ENCODE measurements around the gene TXNIP.

Gene TXNIP

DNA sequence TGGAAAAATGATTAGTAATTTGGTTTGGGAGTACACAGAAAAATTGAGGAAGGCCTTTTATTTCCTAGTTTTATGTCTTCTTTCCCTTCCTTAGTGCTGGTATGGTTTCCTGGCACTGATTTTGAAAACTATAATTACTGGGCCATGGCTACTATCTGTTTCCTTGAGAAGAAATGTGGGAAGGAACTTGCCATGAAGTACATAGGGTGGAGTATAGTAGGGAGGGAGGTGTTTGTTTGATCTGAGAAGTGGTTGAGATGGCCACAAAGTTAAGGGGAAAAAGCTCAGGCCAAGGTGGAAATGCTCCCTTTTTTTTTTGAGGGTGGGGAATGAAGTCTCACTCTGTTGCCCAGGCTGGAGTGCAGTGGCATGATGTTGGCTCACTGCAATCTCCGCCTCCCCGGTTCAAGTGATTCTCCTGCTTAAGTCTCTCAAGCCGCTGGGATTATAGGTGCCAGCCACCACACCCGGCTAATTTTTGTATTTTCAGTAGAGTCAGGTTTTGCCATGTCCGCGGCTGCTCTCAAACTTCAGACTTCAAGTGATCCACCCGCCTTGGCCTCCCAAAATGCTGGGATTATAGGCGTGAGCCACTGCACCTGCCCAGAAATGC lies 13.9 kb upstream of the TXNIP start:
- no peak for DNase-seq

DNA sequence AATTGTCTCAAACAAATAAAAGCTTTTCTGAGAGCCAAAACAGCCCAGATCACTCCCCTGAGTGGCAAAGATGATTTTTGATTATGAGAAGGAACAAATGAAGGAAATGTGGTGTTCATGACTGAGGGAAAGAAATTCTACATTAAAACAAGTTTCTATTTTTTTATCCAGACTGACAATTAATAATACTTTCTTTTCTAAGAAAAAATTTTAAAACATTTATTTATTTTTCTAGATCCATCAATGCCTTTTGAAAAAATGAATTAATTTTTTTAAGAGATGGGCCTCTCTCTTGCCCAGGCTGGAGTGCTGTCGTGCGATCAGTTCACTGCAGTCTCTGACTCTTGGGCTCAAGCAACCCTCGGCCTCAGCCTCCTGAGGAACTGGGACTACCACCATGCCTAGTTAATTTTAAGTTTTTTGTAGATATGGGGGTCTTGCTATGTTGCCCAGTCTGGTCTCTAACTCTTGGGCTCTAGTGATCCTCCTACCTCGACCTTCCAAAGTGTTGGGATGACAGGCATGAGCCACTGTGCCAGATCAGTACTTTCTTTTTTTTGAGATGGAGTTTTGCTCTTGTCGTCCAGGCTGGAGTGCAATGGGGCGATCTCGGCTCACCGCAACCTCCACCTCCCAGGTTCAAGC lies 11.2 kb upstream of the TXNIP start:
- no peak for DNase-seq

DNA sequence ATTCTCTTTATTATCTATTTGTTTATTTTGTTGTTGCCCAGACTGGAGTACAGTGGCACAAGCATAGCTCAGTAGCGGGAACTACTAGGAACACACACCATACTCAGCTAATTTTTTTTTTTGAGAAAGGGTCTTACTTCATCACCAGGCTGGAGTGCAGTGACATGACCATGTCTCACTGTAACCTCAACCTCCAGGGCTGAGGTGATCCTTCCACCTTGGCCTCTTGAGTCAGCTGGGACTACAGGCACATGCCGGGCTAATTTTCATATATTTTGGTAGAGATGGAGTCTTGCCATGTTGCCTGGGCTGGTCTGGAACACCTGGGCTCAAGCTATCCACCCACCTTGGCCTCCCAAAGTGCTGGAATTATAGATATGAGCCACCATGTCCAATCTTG lies 5.3 kb upstream of the TXNIP start:
- DNase-seq, result no peak

DNA sequence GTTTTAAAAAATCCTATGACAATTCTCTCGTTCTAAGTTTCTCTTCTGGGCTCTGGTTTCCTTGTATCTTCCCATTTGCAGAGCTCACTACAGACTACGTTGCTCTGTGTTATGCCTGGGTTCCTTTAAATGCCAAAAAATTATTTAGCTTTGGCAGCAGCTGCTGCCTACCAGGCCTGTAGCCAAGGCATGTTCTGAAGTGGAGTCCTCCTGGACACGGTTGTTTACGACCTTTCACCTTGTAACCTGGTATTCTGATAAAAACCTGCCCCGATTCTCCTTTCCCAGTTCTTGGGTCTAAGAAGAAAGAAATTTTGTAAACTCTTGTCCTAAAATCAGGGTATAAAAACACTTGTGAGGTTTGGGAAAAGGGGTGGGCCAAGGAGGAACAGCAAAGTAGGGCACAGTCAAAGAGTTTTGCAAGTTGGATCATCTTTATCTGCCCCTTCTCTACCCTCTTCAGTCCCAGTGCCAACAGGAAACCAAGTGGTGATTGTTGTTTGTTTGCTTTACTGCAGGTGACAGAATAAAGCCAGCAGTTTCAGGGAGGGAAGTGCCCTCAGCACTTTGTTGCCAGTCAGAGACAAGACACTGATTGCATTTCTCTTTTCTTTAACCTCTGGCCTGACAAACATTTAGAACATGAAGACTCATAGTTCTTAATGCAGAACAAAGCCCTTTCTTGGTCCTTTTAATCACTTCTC lies 3.1 kb upstream of the TXNIP start:
- no peak for DNase-seq

DNA sequence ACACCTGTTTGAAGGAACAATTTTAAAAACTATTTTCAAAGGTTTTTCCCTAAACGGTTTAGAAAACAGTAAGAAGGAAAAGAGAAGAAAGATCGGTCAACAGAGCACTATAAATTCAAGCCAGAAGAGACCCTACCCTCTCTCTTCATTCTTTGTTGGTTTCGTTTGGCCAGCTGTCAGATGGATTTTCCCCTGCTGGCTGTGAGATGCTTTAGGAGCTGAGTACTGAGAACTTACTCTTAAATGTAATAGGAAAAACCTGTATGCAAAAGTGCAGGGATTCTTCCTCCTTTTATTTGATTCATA lies 1.3 kb upstream of the TXNIP start:
- no peak for DNase-seq

DNA sequence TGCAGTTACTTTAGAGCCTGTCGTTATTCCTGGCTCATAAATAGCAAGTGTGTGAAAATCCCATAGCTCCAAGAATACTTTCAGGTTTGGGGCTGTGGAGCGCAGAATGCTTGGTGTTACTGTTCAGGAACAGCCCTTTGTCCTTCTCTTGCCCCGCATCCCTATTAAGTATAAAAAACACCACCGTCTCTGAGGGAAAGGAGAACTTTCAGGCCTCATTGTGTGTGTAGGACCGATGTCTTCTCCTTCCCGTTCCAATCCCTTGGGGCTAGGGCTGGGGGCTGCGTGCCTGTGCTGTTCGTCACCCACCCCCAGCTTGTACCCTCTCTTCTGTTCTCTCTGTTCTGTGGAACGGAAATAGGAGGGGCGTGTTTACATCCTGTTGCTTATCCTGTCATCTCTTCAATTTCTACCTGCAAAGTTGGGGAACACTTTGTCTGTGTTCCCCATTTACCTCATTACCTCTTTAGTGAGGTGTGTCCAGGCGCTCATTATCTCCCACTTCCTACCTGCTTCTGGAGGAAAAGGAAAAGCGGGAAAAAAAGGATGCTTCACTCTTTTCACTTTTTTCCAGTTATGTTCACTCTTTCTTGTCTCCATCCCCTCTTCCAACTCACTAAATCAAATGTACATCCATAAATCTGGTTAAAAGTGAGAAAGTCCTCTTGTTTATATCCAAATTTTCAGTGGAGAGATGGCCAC lies 788 bp upstream of the TXNIP start:
- no peak for DNase-seq

DNA sequence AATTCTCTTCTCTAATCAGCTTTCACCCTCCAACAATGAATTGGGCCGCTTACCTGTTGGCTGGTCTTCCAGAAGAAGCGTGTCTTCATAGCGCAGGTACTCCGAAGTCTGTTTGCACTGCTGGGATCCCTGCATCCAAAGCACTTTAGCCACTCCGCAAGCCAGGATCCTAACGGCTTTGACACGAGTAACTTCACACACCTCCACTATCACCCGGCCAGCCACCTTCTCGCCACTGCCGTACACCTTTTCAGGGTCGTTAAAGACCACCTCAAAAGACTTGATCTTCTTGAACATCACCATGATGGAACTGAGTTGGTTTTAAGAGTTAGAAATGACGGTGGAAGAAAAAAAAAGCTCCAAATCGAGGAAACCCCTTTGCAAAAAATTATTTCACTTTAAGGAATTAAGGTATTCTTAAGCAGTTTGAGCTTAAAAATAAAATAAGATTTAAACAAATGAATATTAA lies 381 bp downstream of the TXNIP start:
- DNase-seq, result peak; percentile 77

DNA sequence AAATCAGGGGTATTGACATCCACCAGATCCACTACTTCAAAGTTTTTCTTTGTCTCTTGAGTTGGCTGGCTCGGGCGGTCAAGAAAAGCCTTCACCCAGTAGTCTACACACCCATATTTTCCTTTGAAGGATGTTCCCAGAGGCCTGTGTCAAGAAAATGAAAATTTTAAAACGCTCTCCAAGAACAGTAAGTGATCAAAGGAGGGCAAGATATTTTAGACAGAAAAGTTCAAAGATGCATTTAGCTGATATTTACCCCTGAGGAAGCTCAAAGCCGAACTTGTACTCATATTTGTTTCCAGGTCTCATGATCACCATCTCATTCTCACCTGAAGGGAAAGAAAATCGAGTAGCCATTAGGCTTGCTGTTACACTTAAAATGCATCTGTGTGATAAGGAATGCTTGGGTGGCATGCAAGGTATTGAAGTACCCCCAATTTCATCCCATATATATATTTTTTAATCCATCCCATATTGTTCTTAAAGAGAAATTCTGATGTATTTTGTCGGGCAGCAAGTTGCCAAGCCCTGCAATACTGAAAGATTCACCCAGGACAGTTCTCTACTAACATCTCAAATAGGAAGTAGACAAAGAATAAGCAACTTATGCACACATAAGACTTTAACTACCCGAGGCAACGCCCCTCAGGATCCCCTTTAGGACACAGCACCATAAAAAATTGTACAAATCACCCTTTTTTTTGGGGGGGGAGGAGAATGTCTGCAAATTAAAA lies 1.1 kb downstream of the TXNIP start:
- DNase-seq, result peak; percentile 52

DNA sequence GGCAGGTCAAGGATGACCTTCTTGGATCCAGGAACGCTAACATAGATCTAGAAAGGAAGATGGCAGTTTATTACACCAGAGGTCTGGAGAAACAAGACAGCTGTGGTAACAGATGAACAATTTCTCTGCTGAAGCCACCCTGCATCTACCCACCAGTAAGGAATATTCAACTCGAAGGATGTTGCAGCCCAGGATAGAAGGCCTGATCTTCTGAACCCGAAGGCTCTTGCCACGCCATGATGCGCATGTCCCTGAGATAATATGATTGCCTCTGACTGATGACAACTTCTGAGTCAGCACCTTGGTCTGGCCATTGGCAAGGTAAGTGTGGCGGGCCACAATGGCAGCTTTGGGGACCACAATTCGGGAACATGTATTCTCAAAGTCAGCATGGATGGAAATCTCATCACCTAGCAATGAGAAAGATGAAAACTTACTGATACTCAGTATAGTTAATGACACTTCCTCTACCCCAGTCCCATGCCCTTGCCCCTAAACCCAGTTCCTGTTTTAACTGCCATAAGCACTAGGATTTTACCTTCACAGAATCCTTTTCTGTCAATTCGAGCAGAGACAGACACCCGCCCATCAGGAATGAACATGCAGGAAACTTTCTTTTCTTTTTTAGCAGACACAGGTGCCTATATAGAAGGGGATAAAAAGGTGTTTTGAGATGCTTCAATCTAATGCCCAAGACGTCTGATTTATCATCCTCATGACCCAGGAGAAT lies 1.8 kb downstream of the TXNIP start:
- no peak for DNase-seq

DNA sequence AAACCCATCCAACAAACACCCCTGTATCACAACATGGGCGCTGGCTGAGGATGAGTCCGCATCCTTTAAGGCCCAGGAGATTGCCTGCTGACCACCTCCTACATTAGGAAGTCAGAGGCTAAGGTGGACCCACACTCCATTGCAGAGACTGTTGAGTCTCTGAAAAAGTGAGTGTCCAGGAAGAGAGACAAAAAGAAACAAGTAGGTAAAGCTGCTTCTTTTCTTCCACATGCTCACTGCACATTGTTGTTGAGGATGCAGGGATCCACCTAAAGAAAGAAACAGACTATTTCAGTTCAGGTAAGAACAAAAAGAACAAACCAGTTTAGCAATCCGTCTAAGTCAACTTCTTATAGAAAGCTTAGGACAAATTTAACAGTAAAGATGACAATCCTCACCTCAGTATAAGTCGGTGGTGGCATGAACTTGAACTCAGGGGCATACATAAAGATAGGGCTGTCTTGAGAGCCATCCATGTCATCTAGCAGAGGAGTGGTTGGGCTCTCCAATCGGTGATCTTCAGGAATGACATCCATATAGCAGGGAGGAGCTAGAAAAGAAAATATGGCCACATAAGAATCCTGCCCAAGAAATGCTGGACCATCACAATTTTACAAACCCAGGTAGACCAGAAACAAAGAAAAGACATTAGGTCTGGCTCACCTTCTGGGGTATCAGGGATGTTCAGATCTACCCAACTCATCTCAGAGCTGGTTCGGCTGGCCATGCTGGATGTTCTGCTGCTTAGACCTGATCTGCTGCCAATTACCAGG lies 2.6 kb downstream of the TXNIP start:
- no peak for DNase-seq

DNA sequence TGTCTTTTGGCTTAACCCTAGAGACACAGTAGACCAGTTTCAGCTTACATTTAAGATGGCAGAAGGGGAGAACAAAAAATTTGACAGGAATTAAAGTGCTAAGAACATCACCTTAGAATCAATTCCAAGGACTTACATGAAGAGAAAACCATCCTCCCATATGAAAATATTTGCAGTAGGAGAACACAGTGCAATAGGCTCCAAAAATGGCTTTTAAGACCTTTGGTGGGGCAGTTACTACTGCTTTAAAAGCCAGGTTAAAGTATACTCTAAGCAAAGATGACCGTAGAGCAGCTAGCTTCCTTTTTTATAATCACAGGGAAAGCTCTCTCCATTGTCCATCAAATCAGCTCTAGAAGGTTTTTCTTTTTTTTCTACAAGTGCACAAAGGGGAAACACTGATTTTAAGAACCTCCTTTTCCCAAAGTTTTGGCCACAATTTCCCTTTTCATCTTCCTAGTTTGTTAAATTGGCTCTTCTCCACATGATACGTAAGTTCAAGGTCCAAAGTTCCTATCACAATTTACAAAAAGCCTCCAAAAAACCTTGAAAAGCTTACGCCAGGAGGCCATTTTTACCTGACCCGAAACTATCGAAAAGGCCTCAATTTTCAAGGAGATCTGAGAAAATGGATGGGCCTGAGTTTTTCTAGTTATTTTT lies 3.3 kb downstream of the TXNIP start:
- no peak for DNase-seq

DNA sequence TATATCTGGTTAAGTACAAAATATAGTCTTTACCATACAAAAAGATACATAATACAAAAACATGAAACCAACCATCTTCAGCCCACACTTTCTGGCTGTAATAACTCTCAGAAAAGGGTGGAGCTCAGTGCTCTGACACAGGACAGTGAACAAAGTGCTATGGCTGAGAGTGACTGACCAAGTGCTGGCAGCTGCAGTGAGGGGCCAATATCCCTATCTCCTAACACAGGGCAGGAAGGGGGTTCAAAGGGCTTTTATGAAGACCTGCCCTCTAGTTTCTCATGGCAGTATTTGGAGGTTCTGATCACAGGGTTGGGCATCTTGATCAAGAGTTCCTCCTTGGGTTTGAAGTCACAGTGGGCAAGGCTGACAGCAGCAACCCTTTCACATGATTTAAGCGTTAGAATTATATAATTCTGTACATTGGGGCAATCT lies 3.9 kb downstream of the TXNIP start:
- DNase-seq, result no peak

DNA sequence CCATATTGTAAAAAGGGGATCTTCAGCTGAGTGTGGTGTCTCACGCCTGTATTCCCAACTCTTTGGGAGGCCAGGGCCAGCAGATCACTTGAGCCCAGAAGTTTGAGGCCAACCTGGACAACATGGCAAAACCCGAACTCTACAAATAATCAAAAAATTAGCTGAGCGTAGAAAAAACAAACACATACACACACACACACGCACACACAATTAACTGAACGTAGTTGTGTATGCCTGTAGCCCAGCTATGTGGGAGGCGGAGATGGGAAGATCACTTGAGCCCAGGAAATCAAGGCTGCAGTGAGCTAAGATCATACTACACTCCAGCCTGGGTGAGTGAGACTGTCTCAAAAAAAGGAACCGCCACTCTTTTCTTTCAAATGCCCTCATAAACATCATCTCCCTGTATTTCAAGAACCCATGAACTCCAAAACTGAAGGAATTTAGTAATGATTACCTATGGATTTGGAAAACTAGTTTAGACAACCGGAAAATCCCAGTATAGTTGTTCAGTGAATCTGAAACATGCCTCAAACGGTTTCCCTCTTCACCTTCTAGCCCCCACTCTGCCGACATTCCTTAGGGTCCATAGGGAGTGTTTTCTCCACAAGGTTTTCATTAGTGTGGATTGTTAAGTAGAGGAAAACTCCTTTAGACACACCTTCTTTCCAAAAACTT lies 4.5 kb downstream of the TXNIP start:
- DNase-seq, result no peak

DNA sequence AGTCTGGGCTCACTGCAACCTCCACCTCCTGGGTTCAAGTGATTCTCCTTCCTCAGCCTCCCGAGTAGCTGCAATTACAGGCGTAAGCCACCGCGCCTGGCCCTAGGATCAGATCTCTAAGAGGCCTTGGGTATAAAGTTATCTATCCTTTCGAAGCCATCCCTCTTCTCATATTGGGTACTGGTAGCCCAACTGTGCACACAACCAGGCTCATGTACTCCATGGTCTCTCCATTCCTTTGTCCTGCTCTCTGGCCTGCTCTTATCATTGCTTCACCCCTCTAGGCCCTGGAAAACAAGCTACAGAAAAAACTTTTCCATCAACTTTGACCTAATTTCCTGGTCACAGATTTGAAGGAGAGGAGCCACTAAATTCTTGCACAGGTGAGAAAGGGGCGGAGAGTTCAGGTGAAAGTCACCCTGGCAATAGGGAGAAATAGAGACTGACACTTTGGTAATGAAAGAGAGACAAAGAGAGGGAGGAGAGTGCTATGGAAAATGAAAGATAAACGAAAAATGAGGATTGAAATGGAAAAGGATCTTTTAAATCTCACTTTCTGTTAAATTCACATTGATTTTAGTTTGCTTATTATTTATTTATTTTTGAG lies 6.0 kb downstream of the TXNIP start:
- no peak for DNase-seq

DNA sequence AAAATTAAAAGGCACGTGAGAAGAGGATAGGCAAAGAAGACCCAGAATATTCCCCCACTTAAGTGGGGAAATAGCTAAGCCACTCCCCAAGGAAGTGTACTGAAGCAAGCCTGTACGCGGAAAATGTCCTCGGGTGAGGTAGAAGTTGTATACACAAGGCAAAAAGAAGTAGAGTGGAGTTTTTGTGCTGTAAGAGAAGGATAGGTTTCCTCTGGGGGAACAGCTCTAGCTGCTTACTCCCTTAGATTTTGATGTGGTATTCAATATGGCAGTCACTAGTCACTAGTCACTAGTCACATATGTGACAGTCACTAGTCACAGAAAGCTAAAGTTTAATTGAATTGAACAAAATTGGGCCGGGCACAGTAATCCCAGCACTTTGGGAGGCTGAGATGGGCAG lies 7.6 kb downstream of the TXNIP start:
- no peak for DNase-seq

DNA sequence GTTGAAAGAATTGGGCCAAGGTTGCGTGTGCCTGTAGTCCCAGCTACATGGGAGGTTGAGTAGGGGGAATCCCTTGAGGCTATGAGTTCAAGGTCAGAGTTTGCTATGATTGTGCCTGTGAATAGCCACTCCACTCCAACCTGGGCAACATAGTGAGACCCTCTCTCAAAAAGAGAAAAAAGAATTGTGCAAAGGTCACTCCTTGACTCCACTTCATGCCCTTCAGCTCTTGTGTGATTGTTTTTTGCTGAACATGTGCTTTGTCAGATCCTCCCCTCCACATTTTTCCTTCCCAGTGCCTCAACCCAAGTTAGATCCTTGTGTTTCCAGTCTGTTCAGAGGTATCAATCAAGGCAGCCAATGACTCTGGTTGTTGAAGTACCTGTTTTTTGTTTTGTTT lies 8.5 kb downstream of the TXNIP start:
- no peak for DNase-seq

DNA sequence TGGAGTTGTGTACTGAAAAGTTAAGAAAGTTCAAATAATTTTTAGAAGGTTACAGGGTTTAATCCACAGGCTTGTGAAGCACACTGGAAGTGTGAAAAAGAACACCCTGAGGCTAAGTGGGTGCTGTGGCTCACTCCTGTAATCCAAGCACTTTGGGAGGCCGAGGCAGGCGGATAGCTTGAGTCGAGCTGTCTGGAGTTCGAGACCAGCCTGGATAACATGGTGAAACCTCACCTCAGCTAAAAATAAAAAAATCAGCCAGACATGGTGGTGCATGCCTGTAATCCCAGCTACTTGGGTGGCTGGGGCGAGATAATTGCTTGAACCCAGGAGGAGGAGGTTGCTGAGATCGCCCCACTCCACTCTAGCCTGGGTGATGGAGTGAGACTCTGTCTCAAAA lies 9.8 kb downstream of the TXNIP start:
- no peak for DNase-seq

DNA sequence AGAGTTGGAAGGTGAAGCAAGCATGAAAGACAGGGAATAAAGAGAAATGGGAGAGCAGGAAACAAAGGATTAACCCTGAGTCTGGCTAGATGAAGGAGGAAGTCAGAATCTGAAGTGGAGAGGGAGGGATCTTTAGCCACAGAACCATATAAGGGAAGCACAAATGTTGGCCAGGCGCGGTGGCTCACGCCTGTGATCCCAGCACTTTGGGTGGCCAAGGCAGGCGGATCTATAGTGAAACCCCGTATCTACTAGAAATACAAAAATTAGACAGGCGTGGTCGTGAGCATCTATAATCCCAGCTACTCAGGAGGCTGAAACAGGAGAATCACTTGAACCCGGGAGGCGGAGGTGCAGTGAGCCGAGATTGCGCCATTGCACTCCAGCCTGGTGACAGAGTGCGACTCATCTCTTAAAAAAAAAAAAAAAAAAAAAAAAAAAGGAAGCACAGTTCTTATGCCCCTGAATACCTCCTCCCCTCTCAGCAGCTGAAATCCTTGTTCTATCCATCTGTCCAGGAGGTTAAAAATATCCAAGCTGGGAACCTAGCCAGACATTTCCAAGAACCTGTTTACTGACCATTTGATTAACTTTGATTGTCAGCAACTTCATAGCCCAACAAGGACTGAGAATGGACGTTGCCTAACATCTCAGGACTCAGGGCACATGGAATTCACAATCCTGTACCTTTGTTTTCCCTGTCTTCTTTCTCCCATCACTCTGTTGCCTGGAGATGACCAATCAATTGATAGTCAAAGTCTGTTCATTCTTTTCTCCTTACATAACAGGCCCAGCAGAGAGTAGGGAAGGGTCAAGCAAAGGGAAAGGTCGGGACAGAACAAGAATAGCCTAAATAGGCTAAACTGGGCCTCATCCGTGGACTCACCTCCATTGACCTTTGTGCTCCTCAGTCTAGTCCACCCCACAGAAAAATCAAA lies 10.6 kb downstream of the TXNIP start:
- DNase-seq, result no peak

DNA sequence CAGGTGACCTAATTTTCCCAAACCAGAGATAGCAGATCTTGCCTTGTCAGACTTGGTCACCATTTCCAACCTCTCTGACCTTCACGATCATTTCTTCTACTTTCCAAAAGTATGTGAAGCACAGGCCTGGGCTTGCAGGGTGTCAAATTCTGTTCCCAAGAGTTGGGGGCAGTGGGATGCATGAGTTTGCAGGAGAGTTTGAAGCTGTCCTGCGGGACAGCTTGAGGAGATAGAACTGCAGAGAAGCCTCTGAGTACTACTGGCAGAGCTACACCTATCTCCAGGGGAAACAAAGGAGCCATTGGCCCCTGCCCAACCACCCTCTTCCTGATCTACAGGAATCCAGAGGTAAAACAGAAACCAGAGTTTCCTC lies 11.3 kb downstream of the TXNIP start:
- DNase-seq, result no peak

All from NCI-H526 treated with DMSO at 0.1 percent for 48 hours (cell line).